ENCODE measurements around the gene DUS2.
"Not testable (repeated sequence)": the region's sequence is repeated elsewhere in the genome, so short reads cannot be mapped to it uniquely, and the experiment has no call there.

DNA sequence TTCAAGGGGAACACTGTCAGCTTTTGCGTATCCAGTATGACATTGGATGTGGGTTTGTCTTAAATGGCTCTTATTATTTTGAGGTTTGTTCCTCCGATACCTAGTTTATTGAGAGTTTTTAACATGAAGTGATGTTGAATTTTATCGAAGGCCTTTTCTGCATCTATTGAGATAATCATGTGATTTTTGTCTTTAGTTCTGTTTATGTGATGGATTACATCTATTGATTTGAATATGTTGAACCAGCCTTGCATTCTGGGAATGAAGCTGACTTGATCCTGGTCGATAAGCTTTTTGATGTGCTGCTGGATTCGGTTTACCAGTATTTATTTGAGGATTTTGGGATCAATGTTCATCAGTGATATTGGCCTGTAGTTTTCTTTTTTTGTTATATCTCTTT lies 86.1 kb downstream of the DUS2 start:
- TF ChIP-seq POLR2A, POLR2AphosphoS5 (IDR thresholded peaks at IDR 0.05; ENCODE audit: low read depth, low read length): not testable (repeated sequence)

Measured in GM12892 (cell line).